ENCODE results near the gene TNS1.
A peak's percentile ranks its signal among the peaks of the same experiment; 100 is the strongest.
"Not testable (repeated sequence)": the region's sequence is repeated elsewhere in the genome, so short reads cannot be mapped to it uniquely, and the experiment has no call there.

Gene TNS1

DNA sequence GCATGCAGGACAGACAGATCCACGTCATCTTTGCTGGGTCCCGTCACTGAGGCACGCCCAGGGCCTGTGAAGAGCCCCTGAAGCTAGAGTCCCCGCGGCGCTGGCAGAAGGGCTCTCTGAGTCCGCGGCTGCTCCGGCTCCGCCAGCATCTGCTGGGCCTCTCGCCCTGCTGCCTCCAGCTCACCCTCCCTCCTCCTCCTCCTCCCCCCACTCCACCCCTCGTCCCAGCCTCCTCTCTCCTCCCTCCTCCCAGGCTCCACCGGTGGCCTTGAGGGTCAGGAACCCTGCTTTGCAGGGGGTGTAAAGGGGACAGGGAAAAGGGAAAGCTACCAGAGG is at the start of gene TNS1:
Gene TNS1 (minus strand): TSS at position 151 of the 336 bp plus-strand sequence. CDS start 123 bp downstream, at position 28.
- no peak for DNase-seq (ENCODE audit: low read depth)

DNA sequence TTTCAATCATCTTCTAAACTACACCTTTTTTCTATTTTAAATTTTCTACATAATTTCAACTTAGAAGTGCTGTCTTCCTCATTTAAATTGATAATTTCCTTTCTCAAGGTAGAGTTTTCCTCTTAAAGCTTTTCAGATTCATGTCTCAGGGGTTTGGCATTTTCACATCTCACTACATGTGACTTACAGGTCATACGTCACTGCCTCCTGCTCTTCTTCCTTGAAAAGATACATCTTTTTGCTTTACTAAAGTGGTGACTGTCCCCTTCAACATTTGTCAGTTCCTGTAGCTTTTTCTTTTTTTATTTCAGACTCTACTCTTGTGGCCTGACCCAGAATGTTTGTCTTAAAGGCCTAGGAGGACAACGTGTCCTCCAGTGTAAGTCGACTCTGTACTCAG is 49.1 kb upstream of the TNS1 start:
- DNase-seq (ENCODE audit: low read depth): no peak

DNA sequence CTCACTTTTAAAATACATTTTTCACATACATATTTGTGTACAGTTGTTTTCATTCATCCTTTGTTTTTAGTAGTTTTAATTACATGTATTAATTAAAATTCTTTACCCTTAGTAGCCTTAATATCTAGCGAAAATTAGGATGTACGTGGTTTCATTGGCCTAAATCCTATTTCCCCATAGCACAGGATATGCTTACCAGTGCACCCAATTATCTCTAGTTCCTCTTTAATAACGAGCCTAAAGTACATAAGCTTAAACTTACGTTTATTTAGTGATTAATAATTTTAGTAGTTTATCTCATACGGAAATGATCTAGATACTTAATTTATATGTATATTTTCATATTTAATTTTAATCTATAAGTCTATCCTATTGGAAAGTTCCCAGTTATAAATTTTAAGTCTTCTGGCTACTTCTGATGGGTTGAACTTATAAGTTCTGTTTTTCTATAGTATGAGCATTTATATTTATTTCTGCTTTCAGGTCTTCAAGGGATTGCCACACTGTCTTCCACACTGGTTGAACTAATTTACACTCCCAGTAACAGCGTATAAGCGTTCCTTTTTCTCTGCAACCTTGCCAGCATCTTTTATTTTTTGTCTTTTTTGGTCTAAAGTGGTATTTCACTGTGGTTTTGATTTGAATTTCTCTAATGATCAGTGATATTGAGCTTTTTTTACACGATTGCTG is 44.9 kb upstream of the TNS1 start:
- no peak for DNase-seq (ENCODE audit: low read depth)

DNA sequence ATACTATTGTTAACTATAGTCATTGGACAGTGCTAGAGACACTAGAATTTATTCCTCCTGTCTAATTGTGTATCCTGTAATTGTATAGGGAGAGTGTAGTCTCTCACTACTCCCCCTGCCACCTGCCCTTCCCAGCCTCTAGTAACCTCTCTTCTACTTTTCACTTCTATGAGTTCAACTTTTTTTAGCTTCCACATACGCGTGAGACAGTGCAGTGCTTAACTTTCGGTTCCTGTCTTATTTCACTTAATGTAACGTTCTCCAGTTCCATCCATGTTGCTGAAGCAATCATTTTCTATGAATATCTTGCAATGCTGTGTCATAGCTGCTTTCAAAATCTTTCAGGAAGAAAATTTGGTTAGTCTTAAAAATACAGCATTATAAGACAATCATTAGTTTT is 43.4 kb upstream of the TNS1 start:
- no peak for DNase-seq (ENCODE audit: low read depth)

DNA sequence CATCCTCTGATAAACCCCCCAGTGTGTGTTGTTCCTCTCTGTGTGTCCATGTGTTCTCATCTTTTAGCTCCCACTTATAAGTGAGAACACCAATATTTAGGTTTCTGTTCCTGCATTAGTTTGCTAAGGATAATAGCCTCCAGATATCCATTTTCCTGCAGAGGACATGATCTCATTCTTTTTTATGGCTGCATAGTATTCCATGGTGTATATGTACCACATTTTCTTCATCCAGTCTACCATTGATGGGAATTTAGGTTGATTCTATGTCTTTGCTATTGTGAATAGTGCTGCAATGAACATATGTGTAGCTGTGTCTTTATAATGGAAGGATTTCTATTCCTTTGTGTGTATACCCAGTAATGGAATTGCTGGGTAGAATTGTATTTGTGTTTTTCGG is 41.8 kb upstream of the TNS1 start:
- not testable (repeated sequence) for DNase-seq (ENCODE audit: low read depth)

DNA sequence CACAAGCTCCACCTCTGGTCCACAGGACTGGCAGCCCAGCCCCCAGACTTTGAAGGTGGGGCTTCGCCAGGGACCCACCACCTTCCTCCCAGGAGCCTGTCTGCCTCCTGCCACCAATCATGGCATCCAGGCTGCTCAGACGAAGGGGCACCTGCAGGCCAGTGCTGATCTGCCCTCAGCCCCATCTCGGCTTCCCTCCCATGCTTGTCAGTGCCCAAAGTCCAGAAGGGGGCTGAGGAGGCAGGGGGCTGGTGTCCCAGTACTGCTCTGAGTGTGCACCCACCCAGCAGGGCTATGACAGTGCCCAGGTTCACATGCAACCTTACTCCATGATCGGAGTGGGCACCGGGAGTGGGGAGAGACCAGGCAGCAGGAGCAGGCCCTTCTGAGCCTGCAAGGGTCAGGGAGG is 40.9 kb upstream of the TNS1 start:
- no peak for DNase-seq (ENCODE audit: low read depth)

DNA sequence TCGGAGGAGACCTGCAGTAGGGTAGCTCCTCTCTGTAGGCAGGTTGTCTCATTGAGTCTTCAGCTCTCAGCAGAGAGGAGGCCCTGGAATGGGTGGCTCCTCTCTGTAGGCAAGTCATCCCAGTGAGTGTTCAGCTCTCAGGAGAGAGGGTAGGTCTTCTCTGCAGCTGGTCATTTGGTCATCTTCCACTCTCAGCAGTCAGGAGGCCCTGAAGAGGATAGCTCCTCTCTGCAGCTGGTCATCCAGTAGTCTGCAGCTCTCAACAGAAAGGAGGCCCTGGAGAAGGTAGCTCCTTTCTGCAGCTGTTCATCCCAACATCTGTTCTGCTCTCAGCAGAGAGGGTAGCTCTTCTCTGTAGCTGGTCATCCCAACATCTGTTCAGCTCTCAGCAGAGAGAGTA is 40.3 kb upstream of the TNS1 start:
- no peak for DNase-seq (ENCODE audit: low read depth)

DNA sequence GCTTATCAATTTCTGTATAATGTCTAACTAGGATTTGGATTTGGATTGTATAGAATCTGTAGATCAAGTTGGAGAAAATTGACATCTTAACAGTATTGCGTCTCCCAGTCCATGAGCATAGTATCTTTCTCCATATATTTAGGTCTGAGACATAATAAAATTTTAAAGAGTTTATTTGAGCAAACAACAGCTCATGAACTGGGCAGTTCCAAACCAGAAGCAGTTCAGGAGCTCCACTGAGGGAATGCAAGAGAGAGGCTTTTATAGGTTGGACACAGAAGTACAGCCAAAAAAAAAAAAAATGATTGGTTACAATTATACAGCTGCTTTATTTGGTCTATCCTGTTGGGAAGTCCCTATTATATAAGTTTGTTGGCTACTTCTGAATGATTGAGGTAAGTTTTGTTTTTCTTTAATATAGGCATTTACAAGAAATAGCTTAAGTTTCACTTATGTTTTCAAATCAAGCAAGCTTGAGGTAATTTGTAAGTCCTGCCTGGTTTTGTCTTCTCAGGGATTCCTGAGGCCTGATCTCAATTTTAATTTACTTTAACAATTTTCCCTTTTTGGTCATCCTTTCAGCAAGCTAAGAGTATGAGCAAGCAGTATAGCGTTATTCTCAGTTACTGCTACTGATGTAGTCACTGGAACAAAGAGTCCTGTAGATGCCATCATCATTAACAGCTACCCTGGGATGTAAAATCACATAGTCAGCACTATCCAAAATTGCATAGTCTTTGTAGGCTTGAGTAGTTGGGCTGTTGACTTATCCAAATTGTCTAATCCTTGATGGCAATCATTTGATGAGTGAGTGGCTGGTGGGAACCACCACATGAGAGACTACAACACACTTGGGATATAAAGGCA is 38.7 kb upstream of the TNS1 start:
- no peak for DNase-seq (ENCODE audit: low read depth)

DNA sequence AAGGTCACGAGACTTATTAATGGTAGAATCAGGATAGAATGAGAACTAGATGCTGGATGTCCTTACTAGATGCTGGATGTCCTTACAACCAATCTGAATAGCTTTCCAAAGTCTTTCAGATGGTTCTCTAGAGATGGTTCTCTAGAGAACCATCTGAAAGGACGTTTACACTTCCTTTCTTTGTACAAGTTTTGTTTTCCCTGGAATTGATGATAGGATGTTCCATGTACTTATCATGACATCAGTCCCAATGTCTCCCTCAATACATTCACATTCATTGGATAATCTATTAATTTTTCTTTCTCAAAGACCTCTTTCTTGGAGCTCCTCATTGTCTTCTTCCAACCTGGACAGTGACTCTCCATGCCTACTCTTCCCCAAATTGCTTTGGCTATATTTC is 38.1 kb upstream of the TNS1 start:
- no peak for DNase-seq (ENCODE audit: low read depth)

DNA sequence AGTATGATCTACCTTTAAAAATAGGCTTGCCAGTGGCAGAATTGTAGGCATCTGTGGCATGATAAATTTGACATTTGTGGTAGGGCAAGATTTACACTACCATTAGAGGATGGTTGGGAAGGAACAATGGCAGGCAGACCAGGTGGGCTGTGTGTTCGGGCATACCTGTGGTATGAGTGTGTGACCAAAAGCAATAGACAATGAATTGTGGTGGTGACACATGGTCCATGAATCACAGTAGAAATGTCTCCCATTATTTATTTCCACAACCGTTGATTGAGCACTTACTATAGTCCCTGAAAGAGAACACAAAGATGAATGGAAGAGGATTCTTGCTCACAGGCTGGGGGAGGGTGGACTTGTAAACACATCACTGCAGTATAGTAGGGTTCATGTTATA is 36.4 kb upstream of the TNS1 start:
- DNase-seq (ENCODE audit: low read depth): no peak

DNA sequence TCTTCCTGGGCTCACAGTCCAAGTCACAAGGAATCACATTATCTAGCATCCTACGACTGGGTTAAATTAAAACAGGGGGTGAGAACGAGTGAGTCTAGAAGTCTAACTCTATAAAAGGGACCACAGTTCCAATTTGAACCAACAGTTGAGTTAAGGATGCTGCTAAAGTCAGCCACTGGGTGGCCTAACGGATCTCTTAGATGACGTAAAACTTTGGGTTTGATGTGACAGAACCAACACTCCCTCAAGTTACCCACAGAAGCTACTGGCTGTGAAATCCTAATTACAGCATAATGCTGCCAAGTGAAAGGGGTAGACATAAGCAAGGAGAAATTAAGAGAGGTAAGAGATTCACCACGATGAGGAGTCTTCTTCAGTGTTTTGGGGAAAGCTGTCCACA is 33.6 kb upstream of the TNS1 start:
- DNase-seq (ENCODE audit: low read depth): no peak

DNA sequence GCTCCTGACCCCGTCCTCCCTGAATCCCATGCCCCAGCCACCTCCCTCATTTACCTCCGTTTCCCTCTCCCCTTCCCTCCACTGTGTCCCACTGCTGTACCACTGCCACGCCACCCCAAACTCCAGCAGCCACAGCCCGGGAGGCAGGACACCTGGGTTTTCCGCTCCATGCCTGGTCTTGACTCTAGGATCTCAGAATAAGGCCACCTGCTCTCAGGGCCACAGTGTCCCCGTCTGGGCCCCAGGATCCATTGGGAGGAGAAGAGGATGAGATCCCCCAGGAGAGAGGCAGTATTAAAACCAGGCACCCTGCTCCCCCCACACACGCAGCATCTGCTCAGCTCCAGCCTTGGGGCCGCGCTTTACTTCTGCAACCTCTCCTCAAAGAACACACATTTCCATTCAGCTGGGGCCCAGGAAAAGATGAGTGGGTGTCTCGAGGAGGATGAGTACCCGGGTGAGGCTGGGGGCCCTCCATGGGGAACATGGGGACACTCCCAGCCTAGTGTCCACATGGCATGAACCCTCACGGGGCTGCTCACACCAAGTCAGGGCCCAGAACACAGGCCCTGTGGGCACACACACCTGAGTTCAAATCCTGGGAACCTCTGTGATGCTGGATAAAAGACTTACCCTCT is 32.8 kb upstream of the TNS1 start:
- no peak for DNase-seq (ENCODE audit: low read depth)

DNA sequence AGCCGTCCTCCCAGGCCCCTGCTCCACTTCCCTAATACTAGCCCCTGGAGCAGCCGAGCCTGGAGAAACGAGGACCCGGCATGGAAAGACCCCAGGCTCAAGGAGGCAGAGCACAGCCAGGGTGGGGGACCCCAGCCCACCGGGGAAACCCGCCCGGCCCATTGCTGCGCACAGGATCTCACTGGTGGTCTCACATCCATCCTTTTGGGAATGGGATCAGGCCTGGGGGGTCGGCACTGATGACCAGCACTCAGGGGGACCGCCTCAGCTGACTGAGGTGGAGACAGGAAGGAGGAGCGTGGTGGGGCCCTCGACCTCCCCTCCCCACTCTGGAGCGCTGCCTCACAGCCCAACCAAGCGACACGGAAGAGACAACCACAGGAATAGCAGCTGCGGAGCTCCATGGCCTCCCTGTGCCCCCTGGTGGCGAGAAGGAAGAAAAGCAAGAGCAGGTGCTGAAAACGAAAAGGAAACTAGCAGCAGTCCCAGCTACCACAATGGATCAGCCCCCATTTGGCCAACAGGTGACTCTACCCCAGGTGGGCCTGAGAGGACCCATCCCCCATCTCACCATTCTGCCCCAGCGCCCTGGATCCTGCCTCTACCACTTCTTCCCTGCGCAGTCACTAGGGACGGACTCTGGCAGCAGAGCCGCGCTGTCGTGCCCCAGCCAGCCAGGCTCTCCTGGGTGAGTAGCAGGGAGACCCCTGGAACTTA is 31.9 kb upstream of the TNS1 start:
- peak; percentile 54 for DNase-seq (ENCODE audit: low read depth)

DNA sequence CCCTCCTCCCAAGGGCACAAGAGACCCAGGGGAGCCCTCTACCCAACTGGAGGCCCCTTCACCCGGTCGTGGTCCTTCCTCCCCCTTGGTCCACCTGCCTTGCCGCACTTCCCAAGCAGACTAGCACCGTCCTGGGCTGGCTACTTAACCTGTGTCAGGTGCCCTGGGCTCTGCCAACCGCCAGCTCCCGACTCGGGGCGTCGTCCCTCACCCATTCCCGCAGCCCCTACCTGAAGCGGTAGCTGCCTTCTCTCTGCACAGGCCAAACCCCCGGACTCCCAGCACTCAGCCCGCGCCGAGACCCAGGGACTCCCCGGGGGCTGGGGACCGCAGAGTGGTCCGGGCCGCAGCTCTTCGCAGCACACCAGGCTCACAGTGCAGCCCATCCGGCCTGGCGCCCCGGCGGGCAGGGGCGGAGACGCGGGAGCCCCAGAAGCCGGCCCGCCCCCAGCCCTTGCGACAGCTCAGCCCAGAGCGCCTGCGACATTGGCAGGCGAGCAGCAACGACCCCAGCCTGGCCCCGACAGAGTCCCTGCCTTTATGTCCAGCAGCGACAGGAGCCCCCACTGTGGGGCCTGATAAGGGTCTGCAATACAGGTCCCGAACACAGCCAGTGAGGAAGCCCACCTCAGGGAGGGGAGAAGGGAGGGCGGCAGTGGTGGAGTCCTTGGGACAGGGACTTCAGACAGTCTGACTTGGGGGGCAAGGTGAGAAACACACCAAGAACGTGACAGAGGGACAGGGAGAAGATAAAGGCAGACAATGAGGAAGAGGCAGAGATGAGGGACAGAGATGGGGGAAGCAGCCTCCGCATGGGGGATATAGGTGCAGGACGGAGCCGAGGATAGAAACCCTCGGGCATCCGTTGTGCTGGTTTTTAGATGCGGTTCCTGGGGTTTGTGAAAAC is 31.0 kb upstream of the TNS1 start:
- DNase-seq (ENCODE audit: low read depth): no peak

DNA sequence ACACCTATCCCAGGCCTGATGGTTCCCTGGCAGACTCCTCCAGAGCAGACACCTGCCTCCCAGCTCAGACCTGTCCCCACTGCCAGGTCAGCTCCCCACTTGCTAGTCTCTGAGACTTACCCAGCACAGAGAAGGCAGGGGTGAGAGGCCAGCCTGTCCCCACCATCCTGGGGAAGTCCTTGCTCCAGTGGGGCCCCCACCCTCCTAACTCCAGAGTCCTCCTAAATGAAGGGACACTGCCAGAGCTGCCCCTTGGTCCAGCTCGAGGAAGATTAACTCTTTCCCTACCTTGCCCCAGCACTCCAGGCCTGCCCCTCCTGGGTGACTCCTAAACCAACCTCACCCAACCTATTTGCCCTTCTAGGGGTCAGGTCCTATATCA is 30.4 kb upstream of the TNS1 start:
- DNase-seq (ENCODE audit: low read depth): no peak

DNA sequence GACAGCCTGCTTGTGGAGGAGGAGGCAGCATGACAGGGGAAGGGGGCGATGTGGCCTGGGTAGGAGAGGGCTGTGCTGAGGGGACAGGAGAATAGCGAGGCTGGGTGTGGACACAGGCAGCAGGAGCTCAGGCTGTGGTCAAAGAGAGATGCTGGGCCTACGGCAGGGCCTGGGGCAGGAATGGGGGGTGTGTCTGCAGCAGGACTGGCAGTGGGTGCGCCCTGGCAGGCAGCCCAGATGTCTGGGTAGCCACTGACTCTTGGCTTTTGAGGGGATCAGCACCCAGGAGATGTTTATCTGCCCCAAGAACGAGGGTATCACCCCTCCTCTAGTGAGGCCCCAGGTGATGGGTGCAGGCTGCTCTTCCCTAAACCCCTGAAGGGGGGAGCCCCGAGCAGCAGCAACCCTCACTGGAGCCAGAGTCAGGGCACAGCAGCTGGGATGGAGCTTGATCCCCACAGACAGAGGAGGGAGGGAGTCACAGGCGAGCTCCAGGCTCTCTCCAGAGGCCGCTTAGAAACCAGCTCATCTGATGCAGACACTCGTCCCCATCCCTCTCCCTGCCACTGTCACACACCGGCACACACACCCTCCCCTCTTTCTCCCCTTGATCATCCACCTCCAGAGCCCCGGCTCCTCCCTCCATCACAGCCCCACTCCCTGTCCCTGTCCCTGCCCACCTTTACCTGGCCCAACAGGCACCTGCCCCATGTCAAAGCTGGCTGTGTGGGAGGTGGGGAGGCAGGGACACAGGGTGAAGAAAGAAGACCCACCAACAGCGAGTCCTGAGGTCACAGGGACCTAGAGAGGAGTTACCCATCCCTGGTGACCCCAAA is 29.8 kb upstream of the TNS1 start:
- DNase-seq (ENCODE audit: low read depth): no peak

DNA sequence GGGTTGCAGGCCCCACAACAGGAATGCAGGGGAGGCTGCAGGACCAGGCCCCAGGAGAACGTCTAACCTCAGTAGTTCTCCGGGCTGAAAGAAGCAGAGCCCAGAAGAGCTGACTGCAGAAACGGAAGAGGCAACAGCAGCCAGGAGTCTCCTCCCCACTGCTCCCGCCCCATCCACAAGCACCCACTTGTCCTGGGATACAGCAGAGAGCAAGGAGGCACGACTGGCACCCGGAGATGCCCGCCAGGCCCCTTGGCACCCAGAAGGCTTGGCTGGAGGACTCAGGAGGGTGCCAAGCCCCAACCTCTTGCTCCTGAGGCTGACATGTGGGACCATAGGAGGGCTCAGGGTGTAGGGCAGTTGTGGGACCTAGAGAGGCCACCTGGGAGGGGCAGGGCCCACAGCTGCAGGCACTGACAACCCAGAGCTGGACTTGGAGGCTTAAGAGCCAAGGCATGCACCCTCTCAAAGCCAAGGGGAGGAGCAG is 29.0 kb upstream of the TNS1 start:
- DNase-seq (ENCODE audit: low read depth): no peak

DNA sequence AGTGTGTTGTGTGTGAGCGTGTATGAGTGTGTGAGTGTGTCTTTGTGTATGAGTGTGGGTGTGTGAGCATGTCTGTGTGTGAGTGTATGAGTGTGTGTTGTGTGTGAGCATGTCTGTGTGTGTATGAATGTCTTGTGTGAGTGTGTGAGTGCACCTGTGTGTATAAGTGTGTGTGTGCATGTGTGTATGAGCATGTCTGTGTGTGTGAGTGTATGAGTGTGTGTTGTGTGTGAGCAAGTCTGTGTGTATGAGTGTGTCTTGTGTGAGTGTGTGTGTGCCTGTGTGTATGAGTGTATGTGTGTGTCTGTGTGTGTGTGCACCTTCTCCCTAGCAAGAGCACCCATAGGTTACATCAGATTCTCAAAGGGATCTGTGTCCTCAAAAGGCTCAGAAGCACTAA is 28.5 kb upstream of the TNS1 start:
- DNase-seq (ENCODE audit: low read depth): no peak

DNA sequence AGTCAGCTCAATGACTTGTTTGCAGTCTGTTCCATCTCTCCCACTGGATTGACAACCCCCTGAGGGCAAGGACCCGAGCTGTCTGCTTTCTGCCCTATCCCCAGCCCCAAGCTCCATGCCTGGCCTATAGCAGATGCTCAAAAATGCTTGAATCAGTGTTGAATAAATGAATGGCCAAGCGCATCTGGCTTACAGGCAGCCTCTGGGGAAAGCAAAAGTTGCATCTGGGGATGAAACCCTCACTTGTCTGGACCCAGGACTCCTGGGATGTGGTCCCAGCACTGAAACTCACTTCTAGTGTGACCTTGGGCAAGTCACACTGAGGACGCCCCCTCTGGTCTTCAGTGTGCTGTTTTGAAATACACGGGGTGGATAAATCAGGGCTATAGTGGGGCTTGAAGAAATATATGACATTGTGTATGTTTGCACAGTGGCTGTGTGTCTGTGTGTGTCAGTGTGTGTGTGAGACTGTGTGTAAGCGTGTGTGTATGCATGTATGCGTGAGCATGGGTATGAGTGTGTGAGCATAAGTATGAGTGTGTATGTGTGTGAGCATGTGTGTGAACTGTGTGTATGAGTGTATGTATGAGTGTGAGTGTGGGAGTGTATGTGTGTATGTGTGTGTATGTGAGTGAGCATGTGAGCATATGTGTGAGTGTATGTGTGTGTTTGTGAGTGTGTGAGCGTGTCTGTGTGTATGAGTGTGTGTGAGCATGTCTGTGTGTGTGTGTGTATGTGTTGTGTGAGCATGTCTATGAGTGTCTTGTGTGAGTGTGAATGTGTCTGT is 27.8 kb upstream of the TNS1 start:
- no peak for DNase-seq (ENCODE audit: low read depth)
